ENCODE measurements around the gene NRCAM. TPM values are rescaled to one million over a fixed set of nuclear protein-coding genes. Genes with fewer than 3 reads are reported as not detected.

The NRCAM gene
- total and polyA plus RNA-seq, 2 of the 13 experiments (the other 11 are each of a cell fraction or from before 2014, with no cell fraction given), result 0.31 to 0.33 TPM

DNA sequence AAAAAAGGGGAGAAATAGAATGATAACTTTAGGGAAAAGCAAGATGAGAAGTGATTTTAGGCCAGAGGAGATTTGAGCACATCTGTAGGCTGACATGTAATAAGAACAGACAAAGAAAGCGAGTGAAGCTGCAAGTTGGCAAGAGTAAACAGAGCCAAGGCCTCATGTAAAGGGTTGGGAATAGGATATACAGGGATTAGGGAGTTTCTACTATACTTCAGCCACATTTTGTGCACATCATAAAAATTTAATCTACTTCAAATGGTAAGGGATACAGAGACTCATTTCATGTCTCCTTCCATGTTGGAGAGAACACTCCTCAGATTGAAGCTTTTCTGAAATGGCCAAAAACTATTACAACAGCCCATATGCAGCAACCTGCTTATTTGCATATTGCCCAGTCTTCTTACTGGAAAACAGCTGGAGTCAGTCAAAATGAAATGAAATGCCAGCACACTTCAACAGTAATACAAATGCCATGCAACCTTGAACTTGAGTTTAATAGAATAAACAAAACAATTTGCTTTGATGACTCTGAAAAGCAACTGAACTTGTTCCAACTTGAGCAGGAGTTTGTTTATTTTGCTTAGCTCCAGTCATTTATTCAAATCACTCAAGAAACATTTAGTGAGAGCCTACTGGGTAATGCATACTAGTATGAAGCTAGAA lies 49.9 kb downstream of the NRCAM start:
- in situ Hi-C loops (cut with HindIII; ENCODE audit: extremely low pct_ligation_motif_present, low pct_unique_long_range_greater_than_20kb), result no loop called here
- H3K4me3 ChIP-seq (replicated peaks in 1 of 3; ENCODE audit: insufficient read depth in 1 of 3, low read depth in 2 of 3, low read length in 3 of 3), result no peak overlapping the region
- no peak overlapping the region for H3K9ac ChIP-seq (ENCODE audit: insufficient read depth, low read depth, low read length)
- FAIRE-seq, result no peak
- H3K27me3 ChIP-seq (ENCODE audit: control insufficient read depth in 1 of 2, insufficient read depth in 2 of 2, low read length in 2 of 2), result no peaks in the 10 kb centered on the region
- ChIA-PET POLR2A (no interaction called here), CTCF (ENCODE audit: low intra/inter-chr PET ratio, low total read pairs) (no interaction called here)
- no peak for ATAC-seq
- no peak overlapping the region for H3K4me2 ChIP-seq (ENCODE audit: low read depth, low read length)
- DNase-seq (ENCODE audit: low spot score), result no peak
- H3K9me3 ChIP-seq (ENCODE audit: low read length), result no peaks in the 10 kb centered on the region
- intact Hi-C loops (cut with micrococcal nuclease; ENCODE audit: unreplicated experiment), result no loop called here
- no TSS peak for BruUV-seq (replicated peaks)
- no peaks in the 10 kb centered on the region for H3K4me1 ChIP-seq (ENCODE audit: insufficient read depth, low read length)
- H4K20me1 ChIP-seq (ENCODE audit: insufficient read depth, low read length), result no peaks in the 10 kb centered on the region
- 19% methylated on average over 1 of the region's 1 CpG for WGBS (ENCODE audit: low lambda C conversion rate)
- TF ChIP-seq NFKBIZ (CRISPR knock-in tag; IDR thresholded peaks at IDR 0.05) (peak; percentile 83; the same call in 1 of the 2 replicates), MTF2 (CRISPR knock-in tag; IDR thresholded peaks at IDR 0.05; ENCODE audit: borderline replicate concordance) (no peak), ZNF740 (CRISPR knock-in tag; IDR thresholded peaks at IDR 0.05) (no peak)
- H2AFZ ChIP-seq (ENCODE audit: low read length), result no peak overlapping the region
- no peaks in the 10 kb centered on the region for H3K36me3 ChIP-seq (replicated peaks in 1 of 2; ENCODE audit: control insufficient read depth in 1 of 2, insufficient read depth in 2 of 2, low read length in 2 of 2)
- H3K79me2 ChIP-seq (ENCODE audit: insufficient read depth, low read length), result no peaks in the 10 kb centered on the region
- H3K27ac ChIP-seq (ENCODE audit: extremely low read length, insufficient read depth, low read length), result no peak overlapping the region

DNA sequence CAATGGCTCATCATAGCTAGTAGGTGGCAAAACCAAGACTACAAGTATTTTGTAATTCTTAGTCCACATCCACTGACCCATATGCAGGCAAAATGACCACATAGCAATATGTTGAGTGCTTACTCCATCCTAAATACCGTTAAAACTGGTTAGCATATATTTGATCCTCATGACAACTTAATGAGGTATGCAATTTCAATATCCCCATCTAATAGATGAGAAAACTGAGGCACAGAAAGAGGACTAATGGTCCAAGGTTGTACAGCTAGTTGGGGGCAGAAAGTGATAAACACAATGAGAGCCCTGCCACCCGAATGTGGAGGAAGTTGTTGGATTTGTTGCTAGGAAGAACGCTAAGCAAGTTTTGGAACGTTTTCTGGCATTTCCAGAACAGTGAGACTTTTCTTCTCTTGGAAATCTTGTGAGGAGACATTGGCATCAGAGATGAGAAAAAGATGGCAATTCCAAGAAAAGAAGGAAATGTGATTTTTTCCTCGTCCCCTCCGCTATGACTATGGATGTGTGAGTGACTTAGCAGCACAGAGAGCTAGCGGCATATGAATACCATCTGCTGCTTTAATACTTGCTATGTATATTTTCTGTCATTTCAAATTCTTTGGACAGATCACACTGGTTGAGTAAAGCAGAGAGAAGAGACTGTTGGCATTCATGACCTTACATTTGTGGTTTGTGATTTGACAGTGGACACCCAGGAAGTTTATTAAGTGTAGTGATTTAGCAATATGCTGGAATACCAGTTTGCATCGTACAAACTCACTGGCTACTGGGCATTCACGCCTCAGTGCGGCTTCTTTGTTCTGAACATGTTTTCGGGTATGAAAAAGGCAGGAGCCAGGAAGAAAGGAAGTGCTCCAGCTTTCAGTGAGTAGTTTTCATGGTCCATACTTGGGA lies 51.5 kb downstream of the NRCAM start:
- no peaks in the 10 kb centered on the region for H3K4me1 ChIP-seq (ENCODE audit: insufficient read depth, low read length)
- BruUV-seq (replicated peaks), result no TSS peak
- intact Hi-C loops (cut with micrococcal nuclease; ENCODE audit: unreplicated experiment), result no loop called here
- TF ChIP-seq ZNF775 (CRISPR knock-in tag; IDR thresholded peaks at IDR 0.05; ENCODE audit: borderline replicate concordance) (no peak), ZNF572 (CRISPR knock-in tag; IDR thresholded peaks at IDR 0.05) (no peak), KLF12 (CRISPR knock-in tag; IDR thresholded peaks at IDR 0.05; ENCODE audit: borderline replicate concordance) (no peak), HDAC6 (IDR thresholded peaks at IDR 0.05; ENCODE audit: low read depth, low read length) (no peak), GPN1 (CRISPR knock-in tag; IDR thresholded peaks at IDR 0.05; ENCODE audit: borderline replicate concordance) (no peak), CBX5 (CRISPR knock-in tag; IDR thresholded peaks at IDR 0.05; ENCODE audit: borderline replicate concordance) (no peak), MEIS1 (CRISPR knock-in tag; IDR thresholded peaks at IDR 0.05; ENCODE audit: borderline replicate concordance) (no peak), MTF2 (CRISPR knock-in tag; IDR thresholded peaks at IDR 0.05; ENCODE audit: borderline replicate concordance) (no peak), RARG (CRISPR knock-in tag; IDR thresholded peaks at IDR 0.05; ENCODE audit: low read depth) (no peak), GFI1 (CRISPR knock-in tag; IDR thresholded peaks at IDR 0.05; ENCODE audit: borderline replicate concordance) (no peak), HHEX (CRISPR knock-in tag; IDR thresholded peaks at IDR 0.05) (no peak), HNRNPLL (IDR thresholded peaks at IDR 0.05; ENCODE audit: low read depth, low read length, poor library complexity, severe bottlenecking) (no peak)
- TF ChIP-seq, protein P1, sequence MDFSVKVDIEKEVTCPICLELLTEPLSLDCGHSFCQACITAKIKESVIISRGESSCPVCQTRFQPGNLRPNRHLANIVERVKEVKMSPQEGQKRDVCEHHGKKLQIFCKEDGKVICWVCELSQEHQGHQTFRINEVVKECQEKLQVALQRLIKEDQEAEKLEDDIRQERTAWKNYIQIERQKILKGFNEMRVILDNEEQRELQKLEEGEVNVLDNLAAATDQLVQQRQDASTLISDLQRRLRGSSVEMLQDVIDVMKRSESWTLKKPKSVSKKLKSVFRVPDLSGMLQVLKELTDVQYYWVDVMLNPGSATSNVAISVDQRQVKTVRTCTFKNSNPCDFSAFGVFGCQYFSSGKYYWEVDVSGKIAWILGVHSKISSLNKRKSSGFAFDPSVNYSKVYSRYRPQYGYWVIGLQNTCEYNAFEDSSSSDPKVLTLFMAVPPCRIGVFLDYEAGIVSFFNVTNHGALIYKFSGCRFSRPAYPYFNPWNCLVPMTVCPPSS (IDR thresholded peaks at IDR 0.05), result no peak

More for the DNA sequence above, 51.5 kb downstream of the NRCAM start:
- H2AFZ ChIP-seq (ENCODE audit: low read length), result no peak overlapping the region
- ChIA-PET CTCF (ENCODE audit: low intra/inter-chr PET ratio, low total read pairs) (no interaction called here), POLR2A (no interaction called here)
- no peak for FAIRE-seq
- no peaks in the 10 kb centered on the region for H3K79me2 ChIP-seq (ENCODE audit: insufficient read depth, low read length)
- no peak overlapping the region for H3K4me3 ChIP-seq (replicated peaks in 1 of 3; ENCODE audit: insufficient read depth in 1 of 3, low read depth in 2 of 3, low read length in 3 of 3)
- H4K20me1 ChIP-seq (ENCODE audit: insufficient read depth, low read length), result no peaks in the 10 kb centered on the region
- no peak overlapping the region for H3K9ac ChIP-seq (ENCODE audit: insufficient read depth, low read depth, low read length)
- no peak overlapping the region for H3K4me2 ChIP-seq (ENCODE audit: low read depth, low read length)
- H3K27me3 ChIP-seq (ENCODE audit: control insufficient read depth in 1 of 2, insufficient read depth in 2 of 2, low read length in 2 of 2), result no peaks in the 10 kb centered on the region
- no peak overlapping the region for H3K27ac ChIP-seq (ENCODE audit: extremely low read length, insufficient read depth, low read length)
- H3K36me3 ChIP-seq (replicated peaks in 1 of 2; ENCODE audit: control insufficient read depth in 1 of 2, insufficient read depth in 2 of 2, low read length in 2 of 2), result no peaks in the 10 kb centered on the region
- ATAC-seq, result no peak
- 56% methylated on average over 11 of the region's 11 CpGs for WGBS (ENCODE audit: low lambda C conversion rate)
- no peak for DNase-seq (ENCODE audit: low spot score)
- in situ Hi-C loops (cut with HindIII; ENCODE audit: extremely low pct_ligation_motif_present, low pct_unique_long_range_greater_than_20kb), result no loop called here
- H3K9me3 ChIP-seq (ENCODE audit: low read length), result no peaks in the 10 kb centered on the region

Measured in HepG2 (cell line).